HUES64 (cell line): ENCODE results near the gene NEIL1. TPM values are rescaled to one million over a fixed set of nuclear protein-coding genes. Genes with fewer than 3 reads are reported as not detected.
"Not testable (repeated sequence)": the region's sequence is repeated elsewhere in the genome, so short reads cannot be mapped to it uniquely, and the experiment has no call there.

Experiments used
- H3K27ac ChIP-seq: 2 replicates; pipeline ENCODE4 v1.7.0; 2013; ENCODE audit warnings: low read depth, low read length, inconsistent platforms
- H3K27me3 ChIP-seq: 2 replicates; pipeline ENCODE4 v1.6.1; 2013; ENCODE audit warnings: mild to moderate bottlenecking, low read length; ENCODE audit not compliant: insufficient read depth
- H3K36me3 ChIP-seq: 2 replicates; pipeline ENCODE4 v1.6.1; 2013; ENCODE audit warnings: mild to moderate bottlenecking, low read length; ENCODE audit not compliant: insufficient read depth
- H3K4me1 ChIP-seq: 2 replicates; pipeline ENCODE4 v1.6.1; 2013; ENCODE audit warnings: mild to moderate bottlenecking, low read length, moderate library complexity; ENCODE audit not compliant: insufficient read depth
- H3K4me3 ChIP-seq: 2 replicates; pipeline ENCODE4 v1.5.1; 2013; ENCODE audit warnings: mild to moderate bottlenecking, low read length, moderate library complexity
- H3K9ac ChIP-seq: 2 replicates; pipeline ENCODE4 v1.6.1; 2013; ENCODE audit warnings: mild to moderate bottlenecking, low read depth, low read length
- H3K9me3 ChIP-seq: 2 replicates; pipeline ENCODE4 v1.6.1; 2013; ENCODE audit warnings: low read depth, low read length; ENCODE audit not compliant: insufficient read depth
- WGBS: fragments of 150-250, 120-280 bp; methylation state at CpG from one replicate; pipeline ENCODE4 v1.1.7; 2013; ENCODE audit warnings: missing lambda C conversion rate; 5-methylcytosine and 5-hydroxymethylcytosine counted together
- polyA plus RNA-seq, 2 experiments: library from polyadenylated mRNA; stranded (reverse); fragments of 50-300 nt; gene quantifications; one replicate each; pipeline ENCODE4 v1.2.3, GENCODE V29; 2013

Gene NEIL1
- polyA plus RNA-seq (2013, experiment 1 of 2) = 4.0 TPM
- 6.5 TPM for polyA plus RNA-seq (2013, experiment 2 of 2)

- Histone ChIP-seq H3K4me3 (peak within 1 kb of the TSS; percentile 83), H3K9ac (peak within 1 kb of the TSS; percentile 69), H3K4me1 (no peaks in the 10 kb centered on the region), H3K27me3 (peaks cover 45% of the 10 kb centered on the region), H3K27ac (no peak within 1 kb of the TSS), H3K36me3 (no peaks in the 10 kb centered on the region), H3K9me3 (no peaks in the 10 kb centered on the region)
- WGBS = 15% methylated on average over 20 of the region's 20 CpGs
These were observed at the start of gene NEIL1 for GRCh38 chr15:75346796-75347221. TSS of gene NEIL1 (plus strand) at chr15:75347039. CDS start at chr15:75348906, 1,867 bp downstream.

GRCh38 chr15:75298541-75299310 lies 48.1 kb upstream of the NEIL1 start:
- not testable (repeated sequence) for H3K9me3 ChIP-seq, H3K9ac ChIP-seq, H3K27ac ChIP-seq, H3K27me3 ChIP-seq, H3K4me3 ChIP-seq, H3K4me1 ChIP-seq, H3K36me3 ChIP-seq
- 11% methylated on average over 3 of the region's 13 CpGs for WGBS

- not testable (repeated sequence) for H3K9me3 ChIP-seq, H3K9ac ChIP-seq, H3K27me3 ChIP-seq, H3K4me3 ChIP-seq, H3K36me3 ChIP-seq, H3K4me1 ChIP-seq, H3K27ac ChIP-seq
- 11% methylated on average over 3 of the region's 6 CpGs for WGBS
These were observed 47.5 kb upstream of the NEIL1 start for GRCh38 chr15:75299311-75299688.

- H3K27ac ChIP-seq, H3K27me3 ChIP-seq, H3K9me3 ChIP-seq, H3K4me1 ChIP-seq, H3K4me3 ChIP-seq, H3K9ac ChIP-seq, H3K36me3 ChIP-seq: not testable (repeated sequence)
- 66% methylated on average over 5 of the region's 6 CpGs for whole genome bisulfite sequencing
These were observed 46.8 kb upstream of the NEIL1 start for GRCh38 chr15:75300026-75300425.

GRCh38 chr15:75302318-75302717 lies 44.5 kb upstream of the NEIL1 start:
- H3K9me3 ChIP-seq = no peaks in the 10 kb centered on the region
- 92% methylated on average over 9 of the region's 9 CpGs for WGBS
- H3K27me3 ChIP-seq = no peaks in the 10 kb centered on the region
- H3K4me1 ChIP-seq = no peaks in the 10 kb centered on the region
- H3K4me3 ChIP-seq = no peak overlapping the region
- no peak overlapping the region for H3K9ac ChIP-seq
- H3K27ac ChIP-seq = no peak overlapping the region
- H3K36me3 ChIP-seq = no peaks in the 10 kb centered on the region

- H3K4me1 ChIP-seq, H3K4me3 ChIP-seq, H3K9me3 ChIP-seq, H3K9ac ChIP-seq, H3K36me3 ChIP-seq, H3K27me3 ChIP-seq, H3K27ac ChIP-seq: not testable (repeated sequence)
- WGBS = 97% methylated on average over 3 of the region's 4 CpGs
These were observed 44.1 kb upstream of the NEIL1 start for GRCh38 chr15:75302753-75303152.

GRCh38 chr15:75306188-75306587 lies 40.7 kb upstream of the NEIL1 start:
- WGBS = 84% methylated on average over 3 of the region's 3 CpGs
- no peaks in the 10 kb centered on the region for H3K9me3 ChIP-seq
- 0 out of 2 replicates have a peak, but pooled peaks cover 4% of the 10 kb centered on the region for H3K27me3 ChIP-seq
- H3K36me3 ChIP-seq = no peaks in the 10 kb centered on the region
- H3K9ac ChIP-seq = no peak overlapping the region
- H3K4me1 ChIP-seq = no peaks in the 10 kb centered on the region
- H3K4me3 ChIP-seq = no peak overlapping the region
- no peak overlapping the region for H3K27ac ChIP-seq

- no peaks in the 10 kb centered on the region for H3K4me1 ChIP-seq
- 0 out of 2 replicates have a peak, but pooled peaks cover 5% of the 10 kb centered on the region for H3K27me3 ChIP-seq
- 44% methylated on average over 15 of the region's 15 CpGs for WGBS
- no peak overlapping the region for H3K4me3 ChIP-seq
- H3K9ac ChIP-seq = no peak overlapping the region
- H3K36me3 ChIP-seq = no peaks in the 10 kb centered on the region
- H3K9me3 ChIP-seq = no peaks in the 10 kb centered on the region
- no peak overlapping the region for H3K27ac ChIP-seq
These were observed 39.0 kb upstream of the NEIL1 start for GRCh38 chr15:75307778-75308390.

GRCh38 chr15:75309711-75310110 lies 37.1 kb upstream of the NEIL1 start:
- no peaks in the 10 kb centered on the region for H3K4me1 ChIP-seq
- 0 out of 2 replicates have a peak, but pooled peaks cover 5% of the 10 kb centered on the region for H3K27me3 ChIP-seq
- H3K4me3 ChIP-seq = no peak overlapping the region
- H3K9me3 ChIP-seq = no peaks in the 10 kb centered on the region
- H3K27ac ChIP-seq = no peak overlapping the region
- H3K9ac ChIP-seq = no peak overlapping the region
- no peaks in the 10 kb centered on the region for H3K36me3 ChIP-seq

GRCh38 chr15:75312548-75312947 lies 34.3 kb upstream of the NEIL1 start:
- H3K27me3 ChIP-seq, H3K27ac ChIP-seq, H3K9me3 ChIP-seq, H3K36me3 ChIP-seq, H3K9ac ChIP-seq, H3K4me3 ChIP-seq, H3K4me1 ChIP-seq: not testable (repeated sequence)
- WGBS = 100% methylated on average over 1 of the region's 1 CpG

GRCh38 chr15:75313116-75313845 lies 33.6 kb upstream of the NEIL1 start:
- no peak overlapping the region for H3K27ac ChIP-seq
- no peaks in the 10 kb centered on the region for H3K36me3 ChIP-seq
- H3K27me3 ChIP-seq = 0 out of 2 replicates have a peak, but pooled peaks cover 2% of the 10 kb centered on the region
- H3K4me1 ChIP-seq = no peaks in the 10 kb centered on the region
- H3K9me3 ChIP-seq = no peaks in the 10 kb centered on the region
- 89% methylated on average over 13 of the region's 13 CpGs for WGBS
- no peak overlapping the region for H3K4me3 ChIP-seq
- no peak overlapping the region for H3K9ac ChIP-seq
